Measurements from ENCODE around the gene SESN1.

Gene SESN1

GRCh38 chr6:108989700-108990099, 104.9 kb downstream of the SESN1 start:
- H3K27me3 ChIP-seq (replicated peaks in 2 of 5; ENCODE audit: control insufficient read depth in 4 of 5, insufficient read depth in 5 of 5, low read length in 4 of 5), result no peaks in the 10 kb centered on the region
- POLR2A ChIA-PET, result no interaction called here
- no peaks in the 10 kb centered on the region for H3K9me3 ChIP-seq (ENCODE audit: control extremely low read depth in 1 of 5, control insufficient read depth in 4 of 5, insufficient read depth in 2 of 5, low read depth in 1 of 5, low read length in 4 of 5)
- CTCF ChIA-PET, result interaction anchor here (0.5 kb wide), 1 partner anchor 23 kb away, joined by 5 read pairs; no protein-coding TSS in a partner anchor
- DNase-seq, result no peak
- H3K27ac ChIP-seq (ENCODE audit: insufficient read depth in 1 of 2, low read depth in 1 of 2, low read length in 2 of 2, poor library complexity in 1 of 2, severe bottlenecking in 2 of 2), result no peak overlapping the region
- peaks cover 18 to 74% (median 43%) of the 10 kb centered on the region in 4 experiments for H3K36me3 ChIP-seq (ENCODE audit: control insufficient read depth in 4 of 4, insufficient read depth in 4 of 4, low read length in 3 of 4)
- no peak overlapping the region for H3K4me3 ChIP-seq (ENCODE audit: control insufficient read depth in 1 of 7, extremely low read depth in 1 of 7, insufficient read depth in 4 of 7, low read depth in 2 of 7, low read length in 6 of 7)
- 96% methylated on average over 3 of the region's 3 CpGs for WGBS (ENCODE audit: insufficient coverage)
- H3K4me1 ChIP-seq (ENCODE audit: control extremely low read depth in 1 of 4, control insufficient read depth in 4 of 4, insufficient read depth in 4 of 4, low read length in 3 of 4), result peaks cover 0 to 14% (median 2%) of the 10 kb centered on the region in 4 experiments

DNA sequence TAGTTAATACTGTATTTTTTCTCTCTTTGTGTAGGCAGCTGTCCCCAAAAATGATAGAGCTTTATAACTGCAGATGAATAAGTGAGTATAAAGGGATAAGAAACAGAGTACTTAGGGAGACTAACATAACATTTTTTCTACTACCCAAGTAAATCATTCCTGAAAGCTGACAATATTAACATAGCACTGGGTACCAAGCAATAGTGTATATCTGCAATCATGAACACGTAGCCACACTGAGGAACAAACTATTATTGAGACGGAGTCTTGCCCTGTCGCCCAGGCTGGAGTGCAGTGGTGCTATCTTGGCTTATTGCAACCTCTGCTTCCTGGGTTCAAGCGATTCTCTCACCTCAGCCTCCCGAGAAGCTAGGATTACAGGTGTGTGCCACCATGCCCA, 105.9 kb downstream of the SESN1 start:
- 98% methylated on average over 5 of the region's 5 CpGs for WGBS (ENCODE audit: insufficient coverage)
- Histone ChIP-seq H3K27ac (ENCODE audit: insufficient read depth in 1 of 2, low read depth in 1 of 2, low read length in 2 of 2, poor library complexity in 1 of 2, severe bottlenecking in 2 of 2) (no peak overlapping the region), H3K9me3 (ENCODE audit: control extremely low read depth in 1 of 5, control insufficient read depth in 4 of 5, insufficient read depth in 2 of 5, low read depth in 1 of 5, low read length in 4 of 5) (no peaks in the 10 kb centered on the region), H3K4me1 (ENCODE audit: control extremely low read depth in 1 of 4, control insufficient read depth in 4 of 4, insufficient read depth in 4 of 4, low read length in 3 of 4) (peaks cover 0 to 15% (median 2%) of the 10 kb centered on the region in 4 experiments), H3K27me3 (replicated peaks in 2 of 5; ENCODE audit: control insufficient read depth in 4 of 5, insufficient read depth in 5 of 5, low read length in 4 of 5) (no peaks in the 10 kb centered on the region), H3K4me3 (ENCODE audit: control insufficient read depth in 1 of 7, extremely low read depth in 1 of 7, insufficient read depth in 4 of 7, low read depth in 2 of 7, low read length in 6 of 7) (no peak overlapping the region), H3K36me3 (ENCODE audit: control insufficient read depth in 4 of 4, insufficient read depth in 4 of 4, low read length in 3 of 4) (peaks cover 18 to 73% (median 43%) of the 10 kb centered on the region in 4 experiments)
- CTCF ChIA-PET, result interaction anchor here (0.6 to 1.2 kb wide), 5 partner anchors 8 to 446 kb away, joined by 3 to 4 read pairs (median 3); no protein-coding TSS in a partner anchor
- POLR2A ChIA-PET, result no interaction called here
- DNase-seq, result no peak

GRCh38 chr6:108988296-108988695, 106.3 kb downstream of the SESN1 start:
- no peak for DNase-seq
- Histone ChIP-seq H3K27ac (ENCODE audit: insufficient read depth in 1 of 2, low read depth in 1 of 2, low read length in 2 of 2, poor library complexity in 1 of 2, severe bottlenecking in 2 of 2) (no peak overlapping the region), H3K9me3 (ENCODE audit: control extremely low read depth in 1 of 5, control insufficient read depth in 4 of 5, insufficient read depth in 2 of 5, low read depth in 1 of 5, low read length in 4 of 5) (no peaks in the 10 kb centered on the region), H3K4me1 (ENCODE audit: control extremely low read depth in 1 of 4, control insufficient read depth in 4 of 4, insufficient read depth in 4 of 4, low read length in 3 of 4) (peaks cover 0 to 15% (median 2%) of the 10 kb centered on the region in 4 experiments), H3K4me3 (ENCODE audit: control insufficient read depth in 1 of 7, extremely low read depth in 1 of 7, insufficient read depth in 4 of 7, low read depth in 2 of 7, low read length in 6 of 7) (no peak overlapping the region), H3K27me3 (replicated peaks in 2 of 5; ENCODE audit: control insufficient read depth in 4 of 5, insufficient read depth in 5 of 5, low read length in 4 of 5) (no peaks in the 10 kb centered on the region), H3K36me3 (ENCODE audit: control insufficient read depth in 4 of 4, insufficient read depth in 4 of 4, low read length in 3 of 4) (peaks cover 18 to 68% (median 42%) of the 10 kb centered on the region in 4 experiments)
- ChIA-PET CTCF (interaction anchor here (0.6 to 1.2 kb wide), 7 partner anchors 9 to 446 kb away, joined by 3 to 4 read pairs (median 3); no protein-coding TSS in a partner anchor), POLR2A (no interaction called here)
- 83% methylated on average over 1 of the region's 3 CpGs for WGBS (ENCODE audit: insufficient coverage)

- CTCF ChIA-PET, result interaction anchor here (1.0 to 2.0 kb wide), 4 partner anchors 9 to 72 kb away, joined by 3 to 10 read pairs (median 4); no protein-coding TSS in a partner anchor
- peaks cover 0 to 15% (median 3%) of the 10 kb centered on the region in 4 experiments for H3K4me1 ChIP-seq (ENCODE audit: control extremely low read depth in 1 of 4, control insufficient read depth in 4 of 4, insufficient read depth in 4 of 4, low read length in 3 of 4)
- H3K36me3 ChIP-seq (ENCODE audit: control insufficient read depth in 4 of 4, insufficient read depth in 4 of 4, low read length in 3 of 4), result peaks cover 18 to 57% (median 40%) of the 10 kb centered on the region in 4 experiments
- H3K27ac ChIP-seq (ENCODE audit: insufficient read depth in 1 of 2, low read depth in 1 of 2, low read length in 2 of 2, poor library complexity in 1 of 2, severe bottlenecking in 2 of 2), result no peak overlapping the region
- H3K4me3 ChIP-seq (ENCODE audit: control insufficient read depth in 1 of 7, extremely low read depth in 1 of 7, insufficient read depth in 4 of 7, low read depth in 2 of 7, low read length in 6 of 7), result no peak overlapping the region
- peaks cover 0 to 3% (median 2%) of the 10 kb centered on the region in 5 experiments for H3K9me3 ChIP-seq (ENCODE audit: control extremely low read depth in 1 of 5, control insufficient read depth in 4 of 5, insufficient read depth in 2 of 5, low read depth in 1 of 5, low read length in 4 of 5)
- POLR2A ChIA-PET, result no interaction called here
- no peaks in the 10 kb centered on the region for H3K27me3 ChIP-seq (replicated peaks in 2 of 5; ENCODE audit: control insufficient read depth in 4 of 5, insufficient read depth in 5 of 5, low read length in 4 of 5)
- DNase-seq, result no peak
Observed at GRCh38 chr6:108987156-108987555, 107.5 kb downstream of the SESN1 start.

DNA sequence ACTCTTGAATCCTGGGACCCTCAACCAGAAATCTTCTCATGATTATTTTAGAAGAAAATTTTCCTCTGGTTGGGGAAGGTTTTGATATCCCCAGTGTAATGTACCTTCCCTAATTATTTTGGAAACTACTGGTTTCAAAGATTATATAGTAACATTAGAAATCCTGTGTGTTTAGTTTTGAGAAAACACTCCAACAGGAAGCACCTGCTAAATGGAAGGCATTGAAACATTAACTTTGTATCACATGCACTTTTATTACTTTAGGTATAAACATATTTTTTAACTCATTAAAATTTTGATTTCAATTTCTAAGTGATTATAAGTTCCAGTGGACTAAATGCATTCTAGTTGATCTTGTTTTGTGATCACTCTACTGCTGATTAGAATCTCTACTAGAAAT, 109.3 kb downstream of the SESN1 start:
- no peaks in the 10 kb centered on the region for H3K27me3 ChIP-seq (replicated peaks in 2 of 5; ENCODE audit: control insufficient read depth in 4 of 5, insufficient read depth in 5 of 5, low read length in 4 of 5)
- H3K9me3 ChIP-seq (ENCODE audit: control extremely low read depth in 1 of 5, control insufficient read depth in 4 of 5, insufficient read depth in 2 of 5, low read depth in 1 of 5, low read length in 4 of 5), result peaks cover 0 to 7% (median 2%) of the 10 kb centered on the region in 5 experiments
- H3K36me3 ChIP-seq (ENCODE audit: control insufficient read depth in 4 of 4, insufficient read depth in 4 of 4, low read length in 3 of 4), result peaks cover 11 to 39% (median 26%) of the 10 kb centered on the region in 4 experiments
- H3K4me1 ChIP-seq (ENCODE audit: control extremely low read depth in 1 of 4, control insufficient read depth in 4 of 4, insufficient read depth in 4 of 4, low read length in 3 of 4), result peaks cover 0 to 15% (median 4%) of the 10 kb centered on the region in 4 experiments
- DNase-seq, result peak in 2 of 3 donors; percentile 52 to 65
- CTCF ChIA-PET, result interaction anchor here (1.4 to 2.0 kb wide), 3 partner anchors 14 to 96 kb away, joined by 4 to 10 read pairs (median 4); no protein-coding TSS in a partner anchor
- POLR2A ChIA-PET, result interaction anchor here (0.6 kb wide), 1 partner anchor 25 kb away, joined by 3 read pairs; no protein-coding TSS in a partner anchor
- H3K27ac ChIP-seq (ENCODE audit: insufficient read depth in 1 of 2, low read depth in 1 of 2, low read length in 2 of 2, poor library complexity in 1 of 2, severe bottlenecking in 2 of 2), result peak overlapping the region in 1 of 2 experiments; percentile 37
- no peak overlapping the region for H3K4me3 ChIP-seq (ENCODE audit: control insufficient read depth in 1 of 7, extremely low read depth in 1 of 7, insufficient read depth in 4 of 7, low read depth in 2 of 7, low read length in 6 of 7)

DNA sequence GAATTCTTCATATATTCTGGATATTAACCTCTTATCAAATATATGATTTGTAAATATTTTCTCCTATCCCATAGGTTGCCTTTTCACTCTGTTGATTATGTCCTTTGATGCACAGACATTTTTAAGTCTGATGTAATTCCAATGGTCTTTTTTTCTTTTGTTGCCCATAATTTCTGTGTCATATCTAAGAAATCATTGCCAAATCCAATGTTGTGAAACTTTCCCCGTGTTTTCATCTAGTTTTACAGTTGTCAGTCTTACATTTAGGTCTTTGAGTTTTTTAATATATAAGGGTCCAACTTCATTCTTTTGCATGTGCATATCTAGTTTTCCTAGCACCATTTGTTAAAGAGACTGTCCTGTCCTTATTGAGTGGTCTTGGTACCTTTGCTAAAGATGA, 111.5 kb downstream of the SESN1 start:
- peaks cover 3 to 21% (median 12%) of the 10 kb centered on the region in 4 experiments for H3K36me3 ChIP-seq (ENCODE audit: control insufficient read depth in 4 of 4, insufficient read depth in 4 of 4, low read length in 3 of 4)
- CTCF ChIA-PET, result no interaction called here
- POLR2A ChIA-PET, result no interaction called here
- no CpG with 5 or more reads among the region's 1 CpG for WGBS (ENCODE audit: insufficient coverage)
- H3K9me3 ChIP-seq (ENCODE audit: control extremely low read depth in 1 of 5, control insufficient read depth in 4 of 5, insufficient read depth in 2 of 5, low read depth in 1 of 5, low read length in 4 of 5), result peaks cover 0 to 10% (median 4%) of the 10 kb centered on the region in 5 experiments
- no peaks in the 10 kb centered on the region for H3K27me3 ChIP-seq (replicated peaks in 2 of 5; ENCODE audit: control insufficient read depth in 4 of 5, insufficient read depth in 5 of 5, low read length in 4 of 5)
- H3K4me3 ChIP-seq (ENCODE audit: control insufficient read depth in 1 of 7, extremely low read depth in 1 of 7, insufficient read depth in 4 of 7, low read depth in 2 of 7, low read length in 6 of 7), result no peak overlapping the region
- H3K4me1 ChIP-seq (ENCODE audit: control extremely low read depth in 1 of 4, control insufficient read depth in 4 of 4, insufficient read depth in 4 of 4, low read length in 3 of 4), result peaks cover 0 to 15% (median 4%) of the 10 kb centered on the region in 4 experiments
- no peak for DNase-seq
- H3K27ac ChIP-seq (ENCODE audit: insufficient read depth in 1 of 2, low read depth in 1 of 2, low read length in 2 of 2, poor library complexity in 1 of 2, severe bottlenecking in 2 of 2), result no peak overlapping the region
